Stimulated activated naive CD8-positive, alpha-beta T cell treated with anti-CD3 and anti-CD28 coated beads, Interleukin-15, amount 100 ng/mL, for 72 hours (primary cell): Measurements from ENCODE around the gene RFC5.

Experiments
- ATAC-seq: fragments of 150-1000 bp; cut with Tn5 transposase; 2 replicates; pipeline ENCODE4 v1.10.0; 2021; ENCODE audit warnings: mild to moderate bottlenecking, moderate library complexity
- DNase-seq, 2 donors: peaks; one replicate each; pipeline ENCODE4 v3.0.0; 2021 to 2022
- H3K27ac Mint-ChIP-seq, 2 donors: one replicate each; pipeline ENCODE4 v1.8.0; 2022; ENCODE audit warnings: mild to moderate bottlenecking in 2 of 2, mixed read lengths in 2 of 2, moderate library complexity in 2 of 2
- H3K27me3 Mint-ChIP-seq: one replicate; pipeline ENCODE4 v1.8.0; 2022; ENCODE audit warnings: mixed read lengths
- H3K4me1 Mint-ChIP-seq: one replicate; pipeline ENCODE4 v1.8.0; 2022; ENCODE audit warnings: mild to moderate bottlenecking, mixed read lengths
- H3K4me3 Mint-ChIP-seq, 2 donors: one replicate each; pipeline ENCODE4 v1.8.0; 2022; ENCODE audit warnings: mild to moderate bottlenecking in 2 of 2, mixed read lengths in 2 of 2, moderate library complexity in 1 of 2
- H3K9me3 Mint-ChIP-seq, 2 donors: one replicate each; pipeline ENCODE4 v1.8.0; 2022; ENCODE audit warnings: mixed read lengths in 2 of 2

RFC5 gene, protein sequence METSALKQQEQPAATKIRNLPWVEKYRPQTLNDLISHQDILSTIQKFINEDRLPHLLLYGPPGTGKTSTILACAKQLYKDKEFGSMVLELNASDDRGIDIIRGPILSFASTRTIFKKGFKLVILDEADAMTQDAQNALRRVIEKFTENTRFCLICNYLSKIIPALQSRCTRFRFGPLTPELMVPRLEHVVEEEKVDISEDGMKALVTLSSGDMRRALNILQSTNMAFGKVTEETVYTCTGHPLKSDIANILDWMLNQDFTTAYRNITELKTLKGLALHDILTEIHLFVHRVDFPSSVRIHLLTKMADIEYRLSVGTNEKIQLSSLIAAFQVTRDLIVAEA

DNA sequence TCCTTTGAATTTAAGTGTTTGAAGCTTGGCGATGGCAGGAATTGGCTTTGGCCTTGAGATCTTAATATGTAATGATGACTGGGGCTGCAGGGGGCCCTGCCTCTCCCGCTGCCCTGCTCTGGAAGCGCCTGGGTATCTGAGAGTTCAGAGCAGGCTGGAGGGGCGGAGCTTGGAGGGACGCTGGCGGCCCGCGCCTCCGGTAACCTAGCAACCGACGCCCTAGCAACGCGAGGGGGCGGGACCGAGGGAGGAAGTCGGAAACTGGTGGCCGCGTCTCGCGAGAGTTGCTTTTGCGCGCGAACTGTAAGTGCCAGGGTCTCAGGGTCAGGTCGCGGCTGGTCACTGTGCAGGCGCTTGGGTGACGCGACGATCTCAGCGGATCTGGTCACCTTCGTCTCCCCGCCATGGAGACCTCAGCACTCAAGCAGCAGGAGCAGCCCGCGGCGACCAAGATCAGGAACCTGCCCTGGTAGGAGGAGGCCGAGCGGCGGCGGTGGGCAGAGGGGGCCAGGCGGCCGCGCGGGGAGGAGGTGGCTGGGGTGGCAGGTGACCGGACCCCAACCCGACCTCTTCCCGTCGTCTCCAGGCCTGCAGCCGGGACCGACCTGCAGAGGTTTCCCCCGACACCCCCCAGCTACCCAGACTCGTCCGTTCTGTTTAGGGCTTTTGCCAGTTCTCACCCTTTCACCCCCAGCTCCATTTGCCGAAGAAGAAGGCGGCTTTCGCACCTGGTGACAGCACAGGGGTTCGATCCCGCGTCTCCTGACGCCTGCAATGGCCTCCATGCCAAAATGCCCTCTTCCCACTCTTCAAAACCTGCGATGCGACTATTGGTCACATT lies at the start of gene RFC5:
Gene RFC5, plus strand, starts transcription at position 280 of the 841 bp plus-strand sequence. Its CDS starts 125 bp downstream, at position 405.
- Mint-ChIP-seq H3K4me3 (peak within 1 kb of the TSS; percentile 94 to 98), H3K27me3 (no peaks in the 10 kb centered on the region), H3K9me3 (no peaks in the 10 kb centered on the region), H3K27ac (peak within 1 kb of the TSS; percentile 98), H3K4me1 (peaks cover 23% of the 10 kb centered on the region)
- ATAC-seq = peak; percentile 97
- peak; percentile 94 to 97 for DNase-seq

DNA sequence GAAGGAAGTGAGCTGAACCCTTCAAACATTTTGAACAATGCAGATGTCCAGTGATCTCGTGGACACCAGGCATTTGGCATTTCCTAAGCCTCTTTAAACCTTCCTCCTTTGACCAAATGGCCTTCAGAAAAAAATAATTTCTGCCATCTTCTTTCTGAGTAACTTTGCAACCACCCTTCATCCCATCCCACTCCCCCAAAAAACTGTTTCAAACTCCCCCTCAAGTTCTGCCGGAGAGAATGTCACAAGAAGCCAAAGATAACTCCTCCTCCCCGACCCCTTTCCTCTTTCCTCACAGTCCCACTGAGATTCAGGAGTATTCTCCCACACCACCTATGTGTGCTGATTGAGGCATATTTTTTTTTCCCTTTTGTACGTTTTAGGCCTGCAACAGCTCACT lies 49.5 kb upstream of the RFC5 start:
- no peak for DNase-seq
- no peak for ATAC-seq
- H3K4me3 Mint-ChIP-seq = no peak overlapping the region
- H3K9me3 Mint-ChIP-seq = peaks cover 10 to 16% of the 10 kb centered on the region in 2 donors
- H3K27ac Mint-ChIP-seq = no peak overlapping the region
- peaks cover 79% of the 10 kb centered on the region for H3K27me3 Mint-ChIP-seq
- H3K4me1 Mint-ChIP-seq = peaks cover 24% of the 10 kb centered on the region

- ATAC-seq (no peak), DNase-seq (no peak)
- H3K27me3 Mint-ChIP-seq = peaks cover 81% of the 10 kb centered on the region
- H3K9me3 Mint-ChIP-seq = peaks cover 12 to 19% of the 10 kb centered on the region in 2 donors
- peaks cover 24% of the 10 kb centered on the region for H3K4me1 Mint-ChIP-seq
- no peak overlapping the region for H3K27ac Mint-ChIP-seq
- no peak overlapping the region for H3K4me3 Mint-ChIP-seq
Observed at GRCh38 chr12:117967512-117967911, 49.0 kb upstream of the RFC5 start.

DNA sequence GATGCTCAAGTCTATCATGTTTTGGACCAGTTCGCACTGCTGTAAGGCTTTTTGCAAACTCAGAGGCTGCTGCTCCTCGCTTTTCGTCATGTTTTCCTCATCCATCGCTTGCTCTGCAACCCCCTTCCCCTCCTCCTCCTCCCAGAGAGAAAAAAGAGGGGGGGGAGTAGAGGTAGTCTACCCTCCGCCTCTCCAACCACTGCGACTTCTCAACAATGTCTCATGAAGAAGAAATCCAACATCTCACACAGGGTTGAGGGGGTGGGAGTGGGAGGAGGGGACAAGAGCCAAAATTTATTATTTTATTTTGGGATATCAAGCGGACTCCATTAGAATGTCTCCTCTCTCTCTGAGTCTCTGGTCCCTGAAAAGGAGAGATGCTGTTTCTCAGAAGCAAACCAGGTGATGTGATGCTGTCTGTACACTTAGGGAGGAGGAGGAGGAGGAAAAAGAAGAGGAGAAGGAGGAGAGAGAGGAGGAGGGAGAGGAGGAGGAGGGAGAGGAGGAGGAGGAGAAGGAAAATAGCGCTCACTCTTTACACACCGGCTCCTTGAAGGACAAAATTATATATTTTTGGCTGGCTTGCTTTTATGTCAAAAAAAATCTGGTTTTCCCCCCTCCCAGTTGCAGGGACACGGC lies 48.2 kb upstream of the RFC5 start:
- Mint-ChIP-seq H3K9me3 (peaks cover 12 to 24% of the 10 kb centered on the region in 2 donors), H3K27ac (no peak overlapping the region), H3K4me1 (peaks cover 24% of the 10 kb centered on the region), H3K4me3 (peak overlapping the region; percentile 76 to 78), H3K27me3 (peaks cover 86% of the 10 kb centered on the region)
- no peak for ATAC-seq
- DNase-seq = no peak

DNA sequence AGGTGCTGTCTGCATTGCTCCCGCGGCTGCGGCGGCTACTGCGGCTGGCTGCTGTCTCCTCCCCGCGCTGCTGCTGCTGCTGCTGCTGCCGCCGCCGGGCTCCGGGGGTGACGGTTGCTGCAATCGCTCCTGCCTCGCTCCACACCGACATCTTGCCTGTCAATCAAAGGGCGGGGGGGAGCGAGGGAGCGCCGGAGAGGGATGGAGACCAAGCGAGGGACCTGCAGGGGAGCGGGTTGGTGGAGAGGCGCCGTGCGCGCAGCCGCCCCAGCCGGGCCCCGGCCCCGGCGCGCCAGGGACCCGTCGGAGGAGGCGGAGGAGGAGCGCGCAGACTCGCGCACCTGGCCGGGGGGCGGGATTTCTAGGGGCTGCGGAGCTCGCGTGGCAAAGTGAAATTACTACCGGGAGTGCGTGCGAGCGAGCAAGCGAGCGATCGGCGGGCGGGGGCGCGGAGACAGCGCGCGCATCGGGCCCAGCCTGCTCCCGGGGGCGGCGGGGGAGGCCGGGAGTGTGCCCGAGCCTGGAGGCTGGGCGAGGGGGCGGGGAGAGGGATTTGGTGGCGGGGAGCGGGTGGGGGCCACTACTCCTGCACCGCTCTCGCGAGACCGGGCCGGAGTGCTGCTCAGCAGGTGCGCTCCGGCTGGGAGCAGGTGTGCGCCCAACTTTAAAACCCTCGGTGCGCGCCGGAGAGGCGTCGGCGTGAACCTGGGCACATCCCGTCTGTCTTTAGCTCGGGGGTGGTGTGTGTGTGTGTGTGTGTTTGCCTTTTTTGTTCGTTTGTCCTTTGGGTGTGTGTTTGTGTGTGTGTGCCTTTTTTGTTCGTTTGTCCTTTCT lies 47.5 kb upstream of the RFC5 start, which contains the start of gene KSR2:
Gene KSR2, minus strand, starts transcription at position 165 of the 834 bp plus-strand sequence. CDS start 735 bp downstream, outside the sequence.
- peaks cover 24% of the 10 kb centered on the region for H3K4me1 Mint-ChIP-seq
- peak; percentile 50 to 66 for DNase-seq
- peak; percentile 84 for ATAC-seq
- peaks cover 88% of the 10 kb centered on the region for H3K27me3 Mint-ChIP-seq
- peak within 1 kb of the TSS; percentile 76 to 78 for H3K4me3 Mint-ChIP-seq
- peak within 1 kb of the TSS in 1 of 2 donors; percentile 15 for H3K27ac Mint-ChIP-seq
- H3K9me3 Mint-ChIP-seq = peaks cover 12 to 26% of the 10 kb centered on the region in 2 donors

DNA sequence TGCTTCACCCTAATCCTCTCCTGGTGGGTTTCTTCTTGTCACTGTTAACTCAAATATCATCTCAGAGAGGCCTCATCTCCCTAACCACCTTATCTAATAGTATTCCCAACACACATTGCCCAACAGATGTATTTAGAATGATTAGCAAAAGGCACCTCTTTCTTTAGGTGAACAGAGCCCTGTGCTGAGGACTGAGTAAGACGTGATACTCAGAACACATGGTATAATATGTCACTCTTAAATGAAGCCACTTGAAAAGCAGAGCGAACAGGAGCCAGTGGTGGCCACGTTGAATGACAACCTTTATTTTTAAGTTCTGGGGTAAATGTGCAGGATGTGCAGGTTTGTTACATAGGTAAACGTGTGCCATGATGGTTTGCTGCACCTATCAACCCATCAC lies 46.2 kb upstream of the RFC5 start:
- no peak for DNase-seq
- Mint-ChIP-seq H3K9me3 (peaks cover 12 to 26% of the 10 kb centered on the region in 2 donors), H3K4me3 (no peak overlapping the region), H3K27ac (no peak overlapping the region), H3K4me1 (peaks cover 24% of the 10 kb centered on the region), H3K27me3 (peaks cover 88% of the 10 kb centered on the region)
- ATAC-seq = no peak

DNA sequence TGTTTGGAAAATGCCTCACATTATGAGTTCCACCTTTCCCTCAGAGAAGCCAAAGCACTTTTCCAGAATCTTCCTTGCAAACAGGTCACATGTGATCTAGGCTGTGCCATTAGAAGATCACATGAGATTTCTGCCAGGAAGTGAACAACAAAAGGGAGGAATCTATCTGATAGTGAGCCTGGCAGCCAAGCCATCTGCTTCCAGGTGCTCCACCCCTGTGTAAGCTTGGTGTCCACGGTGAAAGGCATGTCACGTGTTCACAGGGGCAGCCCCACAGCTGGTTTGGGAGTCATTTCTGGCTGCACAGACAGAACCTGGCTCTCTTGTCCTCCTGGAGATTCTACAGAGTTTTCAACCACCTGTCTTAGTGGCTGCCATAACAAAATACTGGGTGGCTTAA lies 44.2 kb upstream of the RFC5 start:
- ATAC-seq = no peak
- H3K27me3 Mint-ChIP-seq = peaks cover 69% of the 10 kb centered on the region
- H3K9me3 Mint-ChIP-seq = peaks cover 12 to 26% of the 10 kb centered on the region in 2 donors

DNA sequence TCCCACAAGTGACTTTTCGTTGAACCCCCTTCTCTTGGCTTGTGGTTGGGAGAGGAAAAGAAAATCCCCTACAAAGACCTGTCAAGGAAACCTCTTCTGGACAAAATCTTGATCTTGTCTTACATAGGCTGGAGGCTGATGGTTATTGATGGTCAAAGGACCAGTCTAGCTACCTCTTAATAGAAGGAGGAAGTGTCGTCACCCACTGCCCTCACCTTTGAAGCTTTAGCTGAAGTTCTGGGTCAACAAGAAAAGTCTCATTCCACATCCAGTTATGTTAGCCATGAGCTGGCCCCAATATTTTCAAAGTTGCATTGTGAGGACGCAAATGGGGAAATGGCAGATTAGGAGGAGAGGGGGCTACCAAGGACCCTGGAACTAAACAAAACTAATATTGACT lies 41.5 kb upstream of the RFC5 start:
- no peak for DNase-seq
- ATAC-seq = no peak
- no peak overlapping the region for H3K4me3 Mint-ChIP-seq
- H3K27ac Mint-ChIP-seq = no peak overlapping the region
- H3K9me3 Mint-ChIP-seq = peaks cover 12 to 26% of the 10 kb centered on the region in 2 donors
- peaks cover 42% of the 10 kb centered on the region for H3K27me3 Mint-ChIP-seq
- H3K4me1 Mint-ChIP-seq = no peaks in the 10 kb centered on the region

More for the DNA sequence above, 44.2 kb upstream of the RFC5 start:
- Mint-ChIP-seq H3K4me3 (no peak overlapping the region), H3K4me1 (peaks cover 21% of the 10 kb centered on the region), H3K27ac (no peak overlapping the region)
- DNase-seq = no peak

- H3K27ac Mint-ChIP-seq = no peak overlapping the region
- no peak overlapping the region for H3K4me3 Mint-ChIP-seq
- peaks cover 24% of the 10 kb centered on the region for H3K27me3 Mint-ChIP-seq
- peaks cover 0 to 8% of the 10 kb centered on the region in 2 donors for H3K9me3 Mint-ChIP-seq
- H3K4me1 Mint-ChIP-seq = no peaks in the 10 kb centered on the region
- DNase-seq (no peak), ATAC-seq (no peak)
Observed at GRCh38 chr12:117977373-117977772, 39.1 kb upstream of the RFC5 start.

DNA sequence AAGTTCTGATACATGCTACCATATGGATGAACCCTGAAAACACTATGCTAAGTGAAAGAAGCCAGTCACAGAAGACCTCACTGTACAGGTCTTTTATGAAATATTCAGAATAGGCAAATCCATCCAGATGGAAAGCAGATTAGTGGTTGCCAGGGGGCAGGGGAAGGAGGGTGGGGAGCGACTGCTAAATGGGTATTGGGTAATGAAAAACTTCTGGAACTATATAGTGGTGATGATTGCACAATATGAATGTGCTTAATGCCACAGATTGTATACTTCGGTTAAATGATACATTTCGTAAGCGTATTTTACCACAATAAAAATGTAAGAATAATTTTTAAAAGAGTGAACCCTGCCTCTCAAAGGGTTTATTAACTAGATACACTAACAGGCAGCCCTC lies 35.9 kb upstream of the RFC5 start:
- ATAC-seq = no peak
- Mint-ChIP-seq H3K9me3 (no peaks in the 10 kb centered on the region), H3K4me3 (no peak overlapping the region), H3K4me1 (no peaks in the 10 kb centered on the region), H3K27me3 (peaks cover 8% of the 10 kb centered on the region), H3K27ac (no peak overlapping the region)
- no peak for DNase-seq

DNA sequence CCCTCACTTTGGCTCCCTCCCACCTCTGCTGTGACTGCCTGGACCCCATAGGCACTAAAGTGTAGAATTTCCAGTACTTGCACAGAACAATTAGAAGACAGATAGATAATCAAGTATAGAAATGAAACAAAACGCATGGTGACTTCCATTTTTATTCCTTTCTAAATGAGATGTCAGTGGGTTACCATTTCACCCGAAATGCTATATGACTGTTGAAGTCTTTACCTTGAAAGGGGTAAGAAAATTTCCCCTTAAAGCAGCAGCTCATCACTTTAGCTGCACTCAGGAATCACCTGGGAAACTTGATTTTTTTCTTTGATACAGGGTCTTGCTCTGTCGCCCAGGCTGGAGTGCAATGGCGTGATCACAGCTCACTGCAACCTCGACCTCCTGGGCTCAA lies 35.2 kb upstream of the RFC5 start:
- Mint-ChIP-seq H3K4me3 (no peak overlapping the region), H3K9me3 (no peaks in the 10 kb centered on the region), H3K27me3 (peaks cover 8% of the 10 kb centered on the region), H3K4me1 (no peaks in the 10 kb centered on the region), H3K27ac (no peak overlapping the region)
- ATAC-seq = no peak
- DNase-seq = no peak

- Mint-ChIP-seq H3K9me3 (peaks cover 0 to 6% of the 10 kb centered on the region in 2 donors), H3K27me3 (peaks cover 8% of the 10 kb centered on the region), H3K27ac (no peak overlapping the region), H3K4me1 (no peaks in the 10 kb centered on the region), H3K4me3 (no peak overlapping the region)
- no peak for DNase-seq
- ATAC-seq = no peak
Observed at GRCh38 chr12:117985182-117985581, 31.3 kb upstream of the RFC5 start.

GRCh38 chr12:117986705-117987469 lies 29.6 kb upstream of the RFC5 start:
- Mint-ChIP-seq H3K27ac (no peak overlapping the region), H3K4me1 (no peaks in the 10 kb centered on the region), H3K9me3 (peaks cover 4 to 6% of the 10 kb centered on the region in 2 donors), H3K27me3 (peaks cover 15% of the 10 kb centered on the region), H3K4me3 (no peak overlapping the region)
- DNase-seq (no peak), ATAC-seq (no peak)
